Parathyroid adenoma (tissue), 2 donors: ENCODE results near the gene TRUB1.

Experiments used
- H2AFZ ChIP-seq: fragments of 300-600 bp; sonication (generic); one replicate; pipeline ENCODE4 v1.7.0; 2017; ENCODE audit warnings: antibody characterized with exemption, mild to moderate bottlenecking
- H3K27ac ChIP-seq: fragments of 300-600 bp; sonication (generic); one replicate; pipeline ENCODE4 v1.7.0; 2017
- H3K27me3 ChIP-seq: fragments of 300-600 bp; sonication (generic); one replicate; pipeline ENCODE4 v1.7.0; 2017; ENCODE audit warnings: low read length; ENCODE audit not compliant: control insufficient read depth, insufficient read depth
- H3K36me3 ChIP-seq: fragments of 300-600 bp; sonication (generic); one replicate; pipeline ENCODE4 v1.7.0; 2017; ENCODE audit warnings: low read length; ENCODE audit not compliant: control insufficient read depth, insufficient read depth
- H3K4me1 ChIP-seq: fragments of 300-600 bp; sonication (generic); one replicate; pipeline ENCODE4 v1.7.0; 2017; ENCODE audit warnings: control low read depth
- H3K4me2 ChIP-seq: fragments of 300-600 bp; sonication (generic); one replicate; pipeline ENCODE4 v1.7.0; 2017; ENCODE audit warnings: low read length
- H3K4me3 ChIP-seq: fragments of 300-600 bp; sonication (generic); one replicate; pipeline ENCODE4 v1.7.0; 2017; ENCODE audit warnings: low read depth, low read length
- H3K79me2 ChIP-seq: fragments of 300-600 bp; sonication (generic); one replicate; pipeline ENCODE4 v1.7.0; 2017; ENCODE audit warnings: control low read depth
- H3K9ac ChIP-seq: fragments of 300-600 bp; sonication (generic); one replicate; pipeline ENCODE4 v1.7.0; 2017; ENCODE audit warnings: mild to moderate bottlenecking
- H3K9me3 ChIP-seq: fragments of 300-600 bp; sonication (generic); one replicate; pipeline ENCODE4 v1.7.0; 2017; ENCODE audit warnings: low read length; ENCODE audit not compliant: control insufficient read depth
- TF ChIP-seq, protein P1 (sequence below): fragments of 300-600 bp; sonication (generic); IDR thresholded peaks from one replicate; pipeline ENCODE4 v1.7.0; 2017; ENCODE audit warnings: antibody characterized with exemption, mild to moderate bottlenecking
- donor health status: primary hyperparathyroidism.

Gene TRUB1

DNA sequence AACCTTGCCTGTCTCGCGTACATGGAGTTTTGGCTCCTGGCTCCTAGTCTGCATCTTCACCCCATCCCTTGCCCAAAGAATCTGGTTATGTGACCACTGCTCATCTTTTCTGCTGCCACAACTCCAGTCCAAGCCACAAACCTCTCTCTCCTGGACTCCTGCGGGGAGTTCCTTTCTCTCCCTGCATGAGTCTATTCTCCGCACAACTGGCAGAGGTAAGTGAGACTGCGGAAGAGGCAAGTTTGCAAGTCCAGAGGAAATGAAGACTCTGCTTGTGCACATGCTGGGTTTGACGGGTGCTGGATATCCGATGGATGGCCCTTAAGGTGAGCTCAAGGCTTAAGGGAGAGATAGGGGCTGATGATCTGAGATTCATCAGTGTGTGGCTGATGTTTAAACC is 61.0 kb downstream of the TRUB1 start:
- Histone ChIP-seq H3K27me3 (no peaks in the 10 kb centered on the region), H3K9me3 (no peaks in the 10 kb centered on the region), H3K27ac (no peak overlapping the region), H3K79me2 (no peaks in the 10 kb centered on the region), H3K36me3 (no peaks in the 10 kb centered on the region), H3K9ac (no peak overlapping the region), H3K4me1 (peaks cover 4% of the 10 kb centered on the region), H3K4me3 (no peak overlapping the region), H2AFZ (no peak overlapping the region), H3K4me2 (no peak overlapping the region)
- TF ChIP-seq, protein P1, sequence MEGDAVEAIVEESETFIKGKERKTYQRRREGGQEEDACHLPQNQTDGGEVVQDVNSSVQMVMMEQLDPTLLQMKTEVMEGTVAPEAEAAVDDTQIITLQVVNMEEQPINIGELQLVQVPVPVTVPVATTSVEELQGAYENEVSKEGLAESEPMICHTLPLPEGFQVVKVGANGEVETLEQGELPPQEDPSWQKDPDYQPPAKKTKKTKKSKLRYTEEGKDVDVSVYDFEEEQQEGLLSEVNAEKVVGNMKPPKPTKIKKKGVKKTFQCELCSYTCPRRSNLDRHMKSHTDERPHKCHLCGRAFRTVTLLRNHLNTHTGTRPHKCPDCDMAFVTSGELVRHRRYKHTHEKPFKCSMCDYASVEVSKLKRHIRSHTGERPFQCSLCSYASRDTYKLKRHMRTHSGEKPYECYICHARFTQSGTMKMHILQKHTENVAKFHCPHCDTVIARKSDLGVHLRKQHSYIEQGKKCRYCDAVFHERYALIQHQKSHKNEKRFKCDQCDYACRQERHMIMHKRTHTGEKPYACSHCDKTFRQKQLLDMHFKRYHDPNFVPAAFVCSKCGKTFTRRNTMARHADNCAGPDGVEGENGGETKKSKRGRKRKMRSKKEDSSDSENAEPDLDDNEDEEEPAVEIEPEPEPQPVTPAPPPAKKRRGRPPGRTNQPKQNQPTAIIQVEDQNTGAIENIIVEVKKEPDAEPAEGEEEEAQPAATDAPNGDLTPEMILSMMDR = no peak

DNA sequence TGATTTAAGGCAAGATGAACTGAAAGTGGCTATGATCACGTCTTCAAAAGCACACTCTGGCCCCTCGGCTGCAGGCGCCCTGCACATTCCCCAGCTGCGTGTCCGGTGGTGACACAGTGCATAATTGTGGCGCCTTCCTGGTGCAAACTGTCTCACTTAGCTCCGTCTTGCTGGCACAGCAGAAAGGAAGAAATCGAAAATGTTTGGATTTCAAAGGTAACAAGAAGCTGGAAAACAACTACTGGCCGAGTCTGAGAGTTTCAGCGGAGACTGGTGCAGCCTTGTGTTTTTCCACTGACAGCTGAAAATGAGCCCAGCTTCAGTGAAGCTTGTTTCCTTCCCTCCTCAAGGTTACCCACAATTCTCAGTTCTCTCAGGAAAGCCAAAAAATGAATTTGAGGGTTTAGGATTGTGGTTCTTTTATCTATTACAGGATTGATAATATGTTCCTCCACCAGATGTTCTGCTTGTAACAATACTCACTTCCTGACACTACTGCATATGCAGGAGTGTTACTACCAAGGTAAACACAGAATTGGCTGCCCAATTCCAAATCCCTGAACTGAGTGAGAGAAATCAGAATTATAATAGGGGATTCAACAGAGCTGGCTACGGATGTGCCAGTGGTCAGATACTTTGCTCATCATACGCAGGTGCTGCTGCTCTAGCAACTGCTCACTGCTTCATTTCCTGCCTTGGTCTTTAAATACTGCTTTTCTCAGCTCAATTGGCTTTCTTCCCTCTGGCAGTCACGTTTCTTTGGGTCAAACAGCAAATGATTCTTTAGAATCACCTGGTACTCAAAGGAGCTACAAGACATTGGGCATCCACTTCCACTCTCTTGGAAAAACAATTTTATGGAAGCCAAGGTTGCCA is 63.7 kb downstream of the TRUB1 start:
- no peaks in the 10 kb centered on the region for H3K27me3 ChIP-seq
- no peak overlapping the region for H3K9ac ChIP-seq
- H2AFZ ChIP-seq = peak overlapping the region; percentile 65
- peaks cover 4% of the 10 kb centered on the region for H3K4me1 ChIP-seq
- H3K79me2 ChIP-seq = no peaks in the 10 kb centered on the region
- peak overlapping the region; percentile 8 for H3K4me3 ChIP-seq
- no peaks in the 10 kb centered on the region for H3K9me3 ChIP-seq
- peak overlapping the region; percentile 16 for H3K27ac ChIP-seq
- peak overlapping the region; percentile 61 for H3K4me2 ChIP-seq
- TF ChIP-seq, protein P1 = no peak
- H3K36me3 ChIP-seq = no peaks in the 10 kb centered on the region

DNA sequence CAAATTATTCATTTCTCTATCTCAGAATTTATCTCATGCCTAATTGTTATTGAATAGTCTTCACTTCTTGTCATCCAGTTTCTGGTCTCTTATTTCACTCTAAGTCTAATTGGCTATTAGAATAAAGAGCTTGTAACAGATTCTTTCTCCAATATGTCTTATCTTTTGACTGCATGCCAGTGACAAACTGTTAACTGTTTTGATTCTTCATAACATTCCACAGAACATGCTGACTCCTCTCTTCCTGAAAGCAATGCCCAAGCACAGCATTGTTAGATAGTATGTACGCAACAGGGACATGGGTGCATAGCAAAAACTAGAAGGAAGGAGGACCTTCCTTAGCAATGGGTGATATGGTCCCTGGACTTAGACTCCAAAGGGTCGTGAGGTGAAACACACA is 65.4 kb downstream of the TRUB1 start:
- peaks cover 4% of the 10 kb centered on the region for H3K4me1 ChIP-seq

DNA sequence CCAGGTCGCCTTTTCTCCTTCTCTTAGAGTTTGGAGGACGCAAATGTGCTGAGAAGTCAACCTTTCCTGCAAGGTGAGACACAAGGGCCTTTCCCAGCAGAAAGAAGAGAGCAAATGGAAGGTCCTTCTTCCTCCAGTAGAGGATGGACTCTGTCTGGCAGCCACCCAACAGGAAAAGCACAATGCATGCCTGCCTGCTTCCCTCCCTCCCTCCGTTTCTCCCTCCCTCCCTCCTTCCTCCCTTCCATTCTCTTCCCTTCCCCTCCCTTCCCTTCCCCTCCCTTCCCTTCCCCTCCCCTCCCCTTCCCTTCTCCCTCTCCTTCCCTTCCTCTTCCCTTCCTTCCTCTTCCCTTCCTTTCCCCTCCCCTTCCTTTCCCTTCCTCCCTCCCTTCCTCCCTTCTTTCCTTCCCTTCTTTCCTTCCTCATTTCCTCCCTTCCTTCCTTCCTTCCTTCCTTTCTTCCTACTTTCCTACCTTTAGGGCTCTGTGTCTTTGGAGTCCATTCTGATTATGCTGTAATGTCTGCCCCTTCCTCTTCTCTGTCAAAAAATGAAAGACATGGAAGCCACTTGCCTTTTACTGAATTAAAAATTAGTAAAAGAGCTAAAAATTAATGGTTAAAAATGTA is 66.4 kb downstream of the TRUB1 start:
- Histone ChIP-seq H3K4me2 (no peak overlapping the region), H2AFZ (no peak overlapping the region)

More for the DNA sequence above, 65.4 kb downstream of the TRUB1 start:
- H3K27me3 ChIP-seq = no peaks in the 10 kb centered on the region
- H3K9ac ChIP-seq = no peak overlapping the region
- no peaks in the 10 kb centered on the region for H3K36me3 ChIP-seq
- no peak overlapping the region for H3K27ac ChIP-seq
- TF ChIP-seq, protein P1 = no peak
- no peaks in the 10 kb centered on the region for H3K79me2 ChIP-seq
- no peak overlapping the region for H3K4me2 ChIP-seq
- no peak overlapping the region for H2AFZ ChIP-seq
- H3K4me3 ChIP-seq = no peak overlapping the region
- H3K9me3 ChIP-seq = no peaks in the 10 kb centered on the region

More for the DNA sequence above, 66.4 kb downstream of the TRUB1 start:
- no peaks in the 10 kb centered on the region for H3K79me2 ChIP-seq
- TF ChIP-seq, protein P1 = no peak
- no peak overlapping the region for H3K4me3 ChIP-seq
- no peak overlapping the region for H3K27ac ChIP-seq
- no peaks in the 10 kb centered on the region for H3K9me3 ChIP-seq
- no peak overlapping the region for H3K9ac ChIP-seq
- H3K27me3 ChIP-seq = no peaks in the 10 kb centered on the region
- no peaks in the 10 kb centered on the region for H3K36me3 ChIP-seq
- peaks cover 4% of the 10 kb centered on the region for H3K4me1 ChIP-seq
